ENCODE results near the gene ACER3. TPM values are rescaled to one million over a fixed set of nuclear protein-coding genes. Genes with fewer than 3 reads are reported as not detected.

ACER3 gene
- total and polyA plus RNA-seq, 2 of the 4 experiments (the other 2 are of a cell fraction), result 3.5 to 10.0 TPM

DNA sequence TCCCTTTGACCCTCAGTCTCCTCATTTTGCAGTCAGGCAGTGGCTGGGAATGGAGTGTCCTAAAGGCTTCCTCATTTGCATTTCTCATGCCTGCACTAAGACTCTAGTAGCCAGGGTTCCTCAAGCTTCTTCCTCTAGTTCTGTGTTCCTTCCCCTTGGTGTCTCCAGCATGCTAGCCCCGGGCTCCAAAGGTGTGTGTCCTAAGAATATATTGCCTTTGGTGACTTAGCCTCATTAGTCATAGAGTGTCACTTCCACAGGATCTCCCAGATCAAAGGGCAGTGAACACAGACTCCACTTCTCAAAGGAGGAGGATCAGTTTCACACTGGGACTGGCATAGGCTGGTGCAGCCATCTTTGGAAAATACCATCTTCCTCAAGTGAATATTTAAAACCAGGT lies 21.4 kb upstream of the ACER3 start:
- BruUV-seq (replicated peaks), result no TSS peak
- H3K9ac ChIP-seq (ENCODE audit: low read depth, low read length), result no peak overlapping the region
- no peak for ATAC-seq (ENCODE audit: low read depth)
- POLR2A ChIA-PET (ENCODE audit: unreplicated experiment), result no interaction called here
- H4K20me1 ChIP-seq (ENCODE audit: insufficient read depth, low read length), result no peaks in the 10 kb centered on the region
- dilution Hi-C loops (cut with HindIII; ENCODE audit: low sequenced_read_pairs, unreplicated experiment), result no loop called here
- H3K27me3 ChIP-seq (ENCODE audit: control insufficient read depth, insufficient read depth, low read length), result peaks cover 55% of the 10 kb centered on the region
- H2BK120ac ChIP-seq (ENCODE audit: low read depth, low read length), result no peak overlapping the region
- no peak overlapping the region for H3K27ac ChIP-seq (ENCODE audit: insufficient read depth, low read length)
- no peak for TF ChIP-seq MXI1 (IDR thresholded peaks at IDR 0.05; ENCODE audit: borderline replicate concordance, low read depth, low read length)
- TF ChIP-seq CEBPB (IDR thresholded peaks at IDR 0.05; ENCODE audit: low read depth, low read length), result no peak
- TF ChIP-seq FOS (IDR thresholded peaks at IDR 0.05; ENCODE audit: low read depth, low read length), result no peak
- TF ChIP-seq CHD1 (IDR thresholded peaks at IDR 0.05; ENCODE audit: low read depth, low read length), result no peak
- TF ChIP-seq, protein P1, sequence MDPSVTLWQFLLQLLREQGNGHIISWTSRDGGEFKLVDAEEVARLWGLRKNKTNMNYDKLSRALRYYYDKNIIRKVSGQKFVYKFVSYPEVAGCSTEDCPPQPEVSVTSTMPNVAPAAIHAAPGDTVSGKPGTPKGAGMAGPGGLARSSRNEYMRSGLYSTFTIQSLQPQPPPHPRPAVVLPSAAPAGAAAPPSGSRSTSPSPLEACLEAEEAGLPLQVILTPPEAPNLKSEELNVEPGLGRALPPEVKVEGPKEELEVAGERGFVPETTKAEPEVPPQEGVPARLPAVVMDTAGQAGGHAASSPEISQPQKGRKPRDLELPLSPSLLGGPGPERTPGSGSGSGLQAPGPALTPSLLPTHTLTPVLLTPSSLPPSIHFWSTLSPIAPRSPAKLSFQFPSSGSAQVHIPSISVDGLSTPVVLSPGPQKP (IDR thresholded peaks at IDR 0.05; ENCODE audit: borderline replicate concordance, low read depth, low read length), result no peak
- no peak for TF ChIP-seq SMC3 (IDR thresholded peaks at IDR 0.05; ENCODE audit: low read depth, low read length)
- TF ChIP-seq MAFK (IDR thresholded peaks at IDR 0.05; ENCODE audit: low read depth, low read length), result no peak
- TF ChIP-seq MAZ (IDR thresholded peaks at IDR 0.05; ENCODE audit: borderline replicate concordance, low read depth, low read length), result no peak
- TF ChIP-seq, protein P2, sequence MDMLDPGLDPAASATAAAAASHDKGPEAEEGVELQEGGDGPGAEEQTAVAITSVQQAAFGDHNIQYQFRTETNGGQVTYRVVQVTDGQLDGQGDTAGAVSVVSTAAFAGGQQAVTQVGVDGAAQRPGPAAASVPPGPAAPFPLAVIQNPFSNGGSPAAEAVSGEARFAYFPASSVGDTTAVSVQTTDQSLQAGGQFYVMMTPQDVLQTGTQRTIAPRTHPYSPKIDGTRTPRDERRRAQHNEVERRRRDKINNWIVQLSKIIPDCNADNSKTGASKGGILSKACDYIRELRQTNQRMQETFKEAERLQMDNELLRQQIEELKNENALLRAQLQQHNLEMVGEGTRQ (IDR thresholded peaks at IDR 0.05; ENCODE audit: low read depth, low read length), result no peak
- TF ChIP-seq RFX5 (IDR thresholded peaks at IDR 0.05; ENCODE audit: low read depth, low read length), result no peak
- no peak for TF ChIP-seq RAD21 (IDR thresholded peaks at IDR 0.05; ENCODE audit: low read length)
- no peak for TF ChIP-seq POLR2A (IDR thresholded peaks at IDR 0.05; ENCODE audit: low read depth, low read length)
- TF ChIP-seq, protein P3, sequence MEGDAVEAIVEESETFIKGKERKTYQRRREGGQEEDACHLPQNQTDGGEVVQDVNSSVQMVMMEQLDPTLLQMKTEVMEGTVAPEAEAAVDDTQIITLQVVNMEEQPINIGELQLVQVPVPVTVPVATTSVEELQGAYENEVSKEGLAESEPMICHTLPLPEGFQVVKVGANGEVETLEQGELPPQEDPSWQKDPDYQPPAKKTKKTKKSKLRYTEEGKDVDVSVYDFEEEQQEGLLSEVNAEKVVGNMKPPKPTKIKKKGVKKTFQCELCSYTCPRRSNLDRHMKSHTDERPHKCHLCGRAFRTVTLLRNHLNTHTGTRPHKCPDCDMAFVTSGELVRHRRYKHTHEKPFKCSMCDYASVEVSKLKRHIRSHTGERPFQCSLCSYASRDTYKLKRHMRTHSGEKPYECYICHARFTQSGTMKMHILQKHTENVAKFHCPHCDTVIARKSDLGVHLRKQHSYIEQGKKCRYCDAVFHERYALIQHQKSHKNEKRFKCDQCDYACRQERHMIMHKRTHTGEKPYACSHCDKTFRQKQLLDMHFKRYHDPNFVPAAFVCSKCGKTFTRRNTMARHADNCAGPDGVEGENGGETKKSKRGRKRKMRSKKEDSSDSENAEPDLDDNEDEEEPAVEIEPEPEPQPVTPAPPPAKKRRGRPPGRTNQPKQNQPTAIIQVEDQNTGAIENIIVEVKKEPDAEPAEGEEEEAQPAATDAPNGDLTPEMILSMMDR (conservative IDR thresholded peaks at IDR 0.05; ENCODE audit: low read depth, low read length), result no peak
- TF ChIP-seq RCOR1 (IDR thresholded peaks at IDR 0.05; ENCODE audit: insufficient replicate concordance, low read length), result no peak
- no peak for TF ChIP-seq NFE2L2 (IDR thresholded peaks at IDR 0.05; ENCODE audit: low read depth, low read length)
- no peak for TF ChIP-seq BHLHE40 (IDR thresholded peaks at IDR 0.05; ENCODE audit: low read depth, low read length)
- no peaks in the 10 kb centered on the region for H3K36me3 ChIP-seq (ENCODE audit: control insufficient read depth, insufficient read depth, low read length)
- H2AK5ac ChIP-seq (ENCODE audit: low read depth, low read length), result no peak overlapping the region
- H3K4ac ChIP-seq (ENCODE audit: low read depth, low read length), result no peak overlapping the region
- H3K18ac ChIP-seq (ENCODE audit: low read depth, low read length), result no peak overlapping the region
- intact Hi-C loops (cut with micrococcal nuclease), result no loop called here
- no CpG with 5 or more reads among the region's 1 CpG for WGBS, 2 experiments (ENCODE audit: extremely low coverage in 2 of 2, insufficient read length in 1 of 2)
- H3K9me3 ChIP-seq (ENCODE audit: control insufficient read depth, insufficient read depth, low read length), result no peaks in the 10 kb centered on the region
- H2BK5ac ChIP-seq (ENCODE audit: low read depth, low read length, poor library complexity, severe bottlenecking), result no peak overlapping the region
- CTCF ChIA-PET, result no interaction called here
- no peak for DNase-seq
- H3K79me1 ChIP-seq (ENCODE audit: low read depth in 1 of 2, low read length in 2 of 2), result no peaks in the 10 kb centered on the region
- H3K4me2 ChIP-seq (ENCODE audit: low read depth, low read length), result no peak overlapping the region
- H3K14ac ChIP-seq (replicated peaks; ENCODE audit: low read depth, low read length), result no peak overlapping the region
- in situ Hi-C loops (cut with MboI; ENCODE audit: low sequenced_read_pairs), result no loop called here
- no peak overlapping the region; the same call in 1 of the 2 replicates for H3K23ac ChIP-seq (ENCODE audit: low read depth, low read length)
- no peak overlapping the region for H4K5ac ChIP-seq (ENCODE audit: low read depth, low read length)
- no peak overlapping the region for H3K4me3 ChIP-seq (ENCODE audit: insufficient read depth, low read depth, low read length)
- H2BK20ac ChIP-seq (ENCODE audit: low read depth, low read length), result no peak overlapping the region
- H4K8ac ChIP-seq (ENCODE audit: low read depth in 2 of 2, low read length in 2 of 2), result no peak overlapping the region
- no peak overlapping the region for H2AK9ac ChIP-seq (replicated peaks; ENCODE audit: low read depth, low read length, poor library complexity)
- H3K56ac ChIP-seq (ENCODE audit: extremely low read depth, insufficient read depth, low read length), result no peak overlapping the region
- 0 out of 2 replicates have a peak, but pooled peaks cover 3% of the 10 kb centered on the region for H3K9me1 ChIP-seq (ENCODE audit: insufficient read depth, low read length)
- no peak overlapping the region for H2BK15ac ChIP-seq (ENCODE audit: low read depth, low read length)
- H4K91ac ChIP-seq (ENCODE audit: insufficient read depth, low read depth, low read length), result no peak overlapping the region
- peaks cover 3% of the 10 kb centered on the region; the same call in 1 of the 2 replicates for H3K4me1 ChIP-seq (ENCODE audit: control insufficient read depth, insufficient read depth, low read length)
- H2AFZ ChIP-seq (replicated peaks; ENCODE audit: low read length, poor library complexity), result no peak overlapping the region
